Placental epithelial cell (primary cell): ENCODE results near the gene BMP15. TPM values are rescaled to one million over a fixed set of nuclear protein-coding genes. Genes with fewer than 3 reads are reported as not detected.

ENCODE experiments used
- total RNA-seq: library from RNA; depleted of rRNA; stranded (reverse); fragments of >200 nt; gene quantifications from 2 replicates; pipeline ENCODE4 v1.2.3, GENCODE V29; 2012

BMP15 gene
- total RNA-seq, result not detected in 2 replicates

GRCh38 chrX:50910685-50911176 is at the start of gene BMP15:
Gene BMP15 (plus strand): TSS chrX:50910735. CDS start chrX:50910784, 49 bp downstream.

Other genes starting within 250 kb of the BMP15 start
- gene SHROOM4, start 96.5 kb upstream of the BMP15 start, total RNA-seq, result 5.9 and 8.2 TPM in 2 replicates